EH (cell line): ENCODE results near the gene KANSL1L.
"Not testable (repeated sequence)": the region's sequence is repeated elsewhere in the genome, so short reads cannot be mapped to it uniquely, and the experiment has no call there.

ENCODE experiments used
- DNase-seq: peaks from one replicate; pipeline ENCODE4 v3.0.0-alpha.2; 2015; ENCODE audit warnings: low read depth

Gene KANSL1L

GRCh38 chr2:210179351-210179990, 8.3 kb upstream of the KANSL1L start:
- DNase-seq, result no peak

- DNase-seq, result no peak
These were observed 6.6 kb upstream of the KANSL1L start for GRCh38 chr2:210177769-210178168.

- DNase-seq, result not testable (repeated sequence)
These were observed 5.9 kb upstream of the KANSL1L start for GRCh38 chr2:210177115-210177514.

- DNase-seq, result no peak
These were observed 2.9 kb upstream of the KANSL1L start for GRCh38 chr2:210174086-210174485.

GRCh38 chr2:210172219-210172575, 988 bp upstream of the KANSL1L start:
- no peak for DNase-seq

- peak; percentile 95 for DNase-seq
These were observed 534 bp downstream of the KANSL1L start for GRCh38 chr2:210170446-210171303.

GRCh38 chr2:210170196-210170445, 1.1 kb downstream of the KANSL1L start:
- no peak for DNase-seq

- DNase-seq, result peak; percentile 72
These were observed 1.6 kb downstream of the KANSL1L start for GRCh38 chr2:210169516-210170195.

GRCh38 chr2:210167227-210167626, 4.0 kb downstream of the KANSL1L start:
- DNase-seq, result peak; percentile 7

GRCh38 chr2:210162466-210163124, 8.6 kb downstream of the KANSL1L start:
- no peak for DNase-seq

- no peak for DNase-seq
These were observed 12.2 kb downstream of the KANSL1L start for GRCh38 chr2:210159059-210159458.

GRCh38 chr2:210158236-210158635, 13.0 kb downstream of the KANSL1L start:
- DNase-seq, result no peak

GRCh38 chr2:210157526-210157925, 13.7 kb downstream of the KANSL1L start:
- no peak for DNase-seq

- DNase-seq, result no peak
These were observed 23.6 kb downstream of the KANSL1L start for GRCh38 chr2:210147614-210148013.

- DNase-seq, result no peak
These were observed 39.0 kb downstream of the KANSL1L start for GRCh38 chr2:210132239-210132638.

- DNase-seq, result no peak
These were observed 42.2 kb downstream of the KANSL1L start for GRCh38 chr2:210128961-210129360.

GRCh38 chr2:210113614-210114235, 57.5 kb downstream of the KANSL1L start:
- DNase-seq, result no peak

GRCh38 chr2:210112871-210113270, 58.3 kb downstream of the KANSL1L start:
- no peak for DNase-seq

GRCh38 chr2:210099940-210100339, 71.3 kb downstream of the KANSL1L start:
- DNase-seq, result no peak

GRCh38 chr2:210094787-210095186, 76.4 kb downstream of the KANSL1L start:
- DNase-seq, result no peak

GRCh38 chr2:210092791-210093190, 78.4 kb downstream of the KANSL1L start:
- DNase-seq, result no peak

GRCh38 chr2:210086930-210087329, 84.3 kb downstream of the KANSL1L start:
- DNase-seq, result no peak
